C4-2B (cell line): ENCODE results near the gene CCR8.
"Not testable (repeated sequence)": the region's sequence is repeated elsewhere in the genome, so short reads cannot be mapped to it uniquely, and the experiment has no call there.

ENCODE experiments used
- H3K27ac ChIP-seq: fragments of 450-650 bp; 2 replicates; pipeline ENCODE4 v1.5.1; 2017
- CTCF ChIP-seq: fragments of 450-650 bp; conservative IDR thresholded peaks from 2 replicates; pipeline ENCODE4 v1.5.1; 2017; ENCODE audit warnings: mild to moderate bottlenecking
- ZFX ChIP-seq: fragments of 450-650 bp; IDR thresholded peaks from 2 replicates; pipeline ENCODE4 v1.6.1; 2017

The CCR8 gene

DNA sequence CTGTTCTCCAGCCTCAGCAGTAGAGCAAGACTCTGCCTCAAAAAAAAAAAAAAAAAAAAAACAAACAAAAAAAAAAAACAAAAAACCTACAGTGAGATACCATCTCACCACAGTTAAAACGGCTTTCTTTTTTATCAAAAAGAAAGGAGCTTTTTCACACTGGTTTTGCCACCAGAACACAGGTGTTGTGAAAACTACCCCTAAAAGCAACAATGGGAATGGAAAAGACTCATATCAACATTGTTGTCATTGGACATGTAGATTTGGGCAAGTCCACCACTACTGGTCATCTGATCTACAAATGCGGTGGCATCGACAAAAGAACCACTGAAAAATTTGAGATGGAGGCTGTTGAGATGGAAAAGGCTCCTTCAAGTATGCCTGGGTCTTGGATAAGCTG lies 28.8 kb downstream of the CCR8 start:
- TF ChIP-seq CTCF: no peak
- TF ChIP-seq ZFX: no peak
- H3K27ac ChIP-seq: no peak overlapping the region

DNA sequence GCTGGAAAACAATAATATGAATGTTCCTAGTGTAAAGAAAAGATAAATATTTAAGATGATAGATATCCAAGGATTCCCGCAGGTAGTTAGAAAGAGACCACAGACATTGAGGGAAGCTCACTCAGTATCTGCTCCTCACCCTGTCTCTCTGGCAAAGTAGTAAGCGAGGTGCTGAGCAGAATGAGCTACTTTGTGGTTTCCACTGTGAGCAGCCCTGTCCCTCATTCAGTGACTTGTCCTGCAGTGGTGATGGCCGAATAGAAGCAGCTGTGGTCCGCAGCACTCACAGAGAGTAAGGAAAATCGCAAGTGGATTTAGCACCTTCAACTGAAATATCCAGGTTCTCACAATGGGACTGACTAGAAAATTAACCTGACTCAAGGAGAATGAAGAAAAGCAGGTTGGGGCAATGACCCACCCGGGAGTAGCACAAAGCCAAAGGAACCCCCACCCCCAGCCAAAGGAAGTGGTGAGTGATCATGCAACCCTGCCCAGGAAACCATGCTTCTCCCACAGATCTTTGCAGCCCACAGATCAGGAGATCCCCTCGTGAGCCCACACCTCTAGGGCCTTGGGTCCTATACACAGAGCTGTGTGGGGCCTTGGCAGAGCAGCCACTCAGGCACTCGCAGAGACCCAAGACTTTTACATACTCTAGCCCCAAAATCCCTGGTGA lies 31.9 kb downstream of the CCR8 start:
- TF ChIP-seq ZFX (no peak), CTCF (no peak)
- no peak overlapping the region for H3K27ac ChIP-seq

GRCh38 chr3:39362192-39362591 lies 32.7 kb downstream of the CCR8 start:
- no peak overlapping the region for H3K27ac ChIP-seq
- TF ChIP-seq ZFX (no peak), CTCF (no peak)

- no peak overlapping the region for H3K27ac ChIP-seq
- TF ChIP-seq CTCF (no peak), ZFX (no peak)
Measured at GRCh38 chr3:39362812-39363211, 33.3 kb downstream of the CCR8 start.

DNA sequence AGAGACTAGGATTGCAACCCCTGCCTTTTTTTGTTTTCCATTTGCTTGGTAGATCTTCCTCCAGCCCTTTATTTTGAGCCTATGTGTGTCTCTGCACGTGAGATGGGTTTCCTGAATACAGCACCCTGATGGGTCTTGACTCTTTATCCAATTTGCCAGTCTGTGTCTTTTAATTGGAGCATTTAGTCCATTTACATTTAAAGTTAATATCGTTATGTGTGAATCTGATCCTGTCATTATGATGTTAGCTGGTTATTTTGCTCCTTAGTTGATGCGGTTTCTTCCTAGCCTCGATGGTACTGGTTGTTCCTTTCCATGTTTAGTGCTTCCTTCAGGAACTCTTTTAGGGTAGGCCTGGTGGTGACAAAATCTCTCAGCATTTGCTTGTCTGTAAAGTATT lies 40.9 kb downstream of the CCR8 start:
- H3K27ac ChIP-seq: not testable (repeated sequence)

- TF ChIP-seq CTCF: no peak
- TF ChIP-seq ZFX: no peak
- H3K27ac ChIP-seq: no peak overlapping the region
Measured at GRCh38 chr3:39372833-39373232, 43.3 kb downstream of the CCR8 start.

GRCh38 chr3:39376959-39377634 lies 47.6 kb downstream of the CCR8 start:
- TF ChIP-seq ZFX: no peak
- TF ChIP-seq CTCF: no peak
- no peak overlapping the region for H3K27ac ChIP-seq

DNA sequence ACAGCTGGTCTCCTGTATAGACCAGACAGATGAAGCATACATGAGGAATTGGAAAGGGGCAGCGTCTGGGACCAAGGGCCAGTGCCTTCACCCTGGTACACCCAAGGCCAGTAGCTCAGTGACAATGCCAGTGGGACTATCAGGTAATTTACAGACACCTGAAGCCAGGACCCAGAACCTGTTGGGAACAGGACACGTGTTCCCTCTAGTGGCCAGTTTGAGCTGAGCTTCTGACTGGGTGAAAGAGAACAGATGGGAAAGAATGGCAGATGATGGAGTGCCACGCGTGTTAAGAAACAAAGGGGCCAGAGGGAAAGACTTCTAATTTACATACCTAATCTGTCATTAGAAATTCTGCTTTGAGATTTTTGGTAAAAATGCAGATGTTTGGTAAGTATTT lies 48.6 kb downstream of the CCR8 start:
- H3K27ac ChIP-seq: no peak overlapping the region
- no peak for TF ChIP-seq ZFX
- TF ChIP-seq CTCF: peak; percentile 86
